ENCODE measurements around the gene CCDC171.

DNA sequence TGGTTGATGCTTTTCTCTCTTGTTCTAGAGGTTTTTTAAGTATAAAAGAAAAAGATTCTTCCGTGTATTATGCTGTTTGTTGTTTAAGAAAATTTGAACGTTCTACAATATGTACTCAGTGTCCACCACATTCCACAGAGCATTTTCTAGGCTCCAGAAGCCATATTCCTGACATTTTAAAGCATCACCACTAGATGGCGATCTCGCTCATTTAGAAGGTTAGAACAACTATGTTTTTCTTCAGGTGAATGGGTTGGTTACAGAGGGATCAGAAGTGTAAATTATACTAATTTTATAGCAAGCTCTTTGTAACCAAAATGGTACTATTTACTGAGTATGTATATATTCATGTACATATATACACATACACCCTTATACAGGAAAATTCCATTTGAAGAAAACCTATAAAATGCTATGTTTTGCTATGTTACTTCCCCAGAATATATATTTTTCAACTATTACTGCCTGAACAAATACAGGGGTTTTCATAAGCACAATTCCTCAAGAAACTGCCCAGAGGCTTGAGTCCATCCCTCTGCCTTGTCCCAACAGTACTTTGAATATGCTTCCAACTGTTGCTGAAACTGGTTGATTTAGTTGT is 284.3 kb downstream of the CCDC171 start:
- peak; percentile 68 for TF ChIP-seq CTCF (IDR thresholded peaks at IDR 0.05)
- no peak for TF ChIP-seq FOXJ3 (CRISPR knock-in tag; IDR thresholded peaks at IDR 0.05; ENCODE audit: borderline replicate concordance)
- TF ChIP-seq, protein P1, sequence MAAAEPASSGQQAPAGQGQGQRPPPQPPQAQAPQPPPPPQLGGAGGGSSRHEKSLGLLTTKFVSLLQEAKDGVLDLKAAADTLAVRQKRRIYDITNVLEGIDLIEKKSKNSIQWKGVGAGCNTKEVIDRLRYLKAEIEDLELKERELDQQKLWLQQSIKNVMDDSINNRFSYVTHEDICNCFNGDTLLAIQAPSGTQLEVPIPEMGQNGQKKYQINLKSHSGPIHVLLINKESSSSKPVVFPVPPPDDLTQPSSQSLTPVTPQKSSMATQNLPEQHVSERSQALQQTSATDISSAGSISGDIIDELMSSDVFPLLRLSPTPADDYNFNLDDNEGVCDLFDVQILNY (CRISPR knock-in tag; IDR thresholded peaks at IDR 0.05): no peak
- TF ChIP-seq, protein P2, sequence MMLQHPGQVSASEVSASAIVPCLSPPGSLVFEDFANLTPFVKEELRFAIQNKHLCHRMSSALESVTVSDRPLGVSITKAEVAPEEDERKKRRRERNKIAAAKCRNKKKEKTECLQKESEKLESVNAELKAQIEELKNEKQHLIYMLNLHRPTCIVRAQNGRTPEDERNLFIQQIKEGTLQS (CRISPR knock-in tag; conservative IDR thresholded peaks at IDR 0.05): no peak
- no peak for TF ChIP-seq USF1 (CRISPR knock-in tag; IDR thresholded peaks at IDR 0.05)
- TF ChIP-seq, protein P3, sequence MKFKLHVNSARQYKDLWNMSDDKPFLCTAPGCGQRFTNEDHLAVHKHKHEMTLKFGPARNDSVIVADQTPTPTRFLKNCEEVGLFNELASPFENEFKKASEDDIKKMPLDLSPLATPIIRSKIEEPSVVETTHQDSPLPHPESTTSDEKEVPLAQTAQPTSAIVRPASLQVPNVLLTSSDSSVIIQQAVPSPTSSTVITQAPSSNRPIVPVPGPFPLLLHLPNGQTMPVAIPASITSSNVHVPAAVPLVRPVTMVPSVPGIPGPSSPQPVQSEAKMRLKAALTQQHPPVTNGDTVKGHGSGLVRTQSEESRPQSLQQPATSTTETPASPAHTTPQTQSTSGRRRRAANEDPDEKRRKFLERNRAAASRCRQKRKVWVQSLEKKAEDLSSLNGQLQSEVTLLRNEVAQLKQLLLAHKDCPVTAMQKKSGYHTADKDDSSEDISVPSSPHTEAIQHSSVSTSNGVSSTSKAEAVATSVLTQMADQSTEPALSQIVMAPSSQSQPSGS (CRISPR knock-in tag; IDR thresholded peaks at IDR 0.05; ENCODE audit: borderline replicate concordance, low read depth): no peak
- TF ChIP-seq ZNF263 (CRISPR knock-in tag; IDR thresholded peaks at IDR 0.05; ENCODE audit: low read depth): no peak
- TF ChIP-seq, protein P4, sequence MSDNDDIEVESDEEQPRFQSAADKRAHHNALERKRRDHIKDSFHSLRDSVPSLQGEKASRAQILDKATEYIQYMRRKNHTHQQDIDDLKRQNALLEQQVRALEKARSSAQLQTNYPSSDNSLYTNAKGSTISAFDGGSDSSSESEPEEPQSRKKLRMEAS (CRISPR knock-in tag; IDR thresholded peaks at IDR 0.05): no peak
- no peak for TF ChIP-seq TP53 (CRISPR knock-in tag; IDR thresholded peaks at IDR 0.05)
- TF ChIP-seq, protein P5, sequence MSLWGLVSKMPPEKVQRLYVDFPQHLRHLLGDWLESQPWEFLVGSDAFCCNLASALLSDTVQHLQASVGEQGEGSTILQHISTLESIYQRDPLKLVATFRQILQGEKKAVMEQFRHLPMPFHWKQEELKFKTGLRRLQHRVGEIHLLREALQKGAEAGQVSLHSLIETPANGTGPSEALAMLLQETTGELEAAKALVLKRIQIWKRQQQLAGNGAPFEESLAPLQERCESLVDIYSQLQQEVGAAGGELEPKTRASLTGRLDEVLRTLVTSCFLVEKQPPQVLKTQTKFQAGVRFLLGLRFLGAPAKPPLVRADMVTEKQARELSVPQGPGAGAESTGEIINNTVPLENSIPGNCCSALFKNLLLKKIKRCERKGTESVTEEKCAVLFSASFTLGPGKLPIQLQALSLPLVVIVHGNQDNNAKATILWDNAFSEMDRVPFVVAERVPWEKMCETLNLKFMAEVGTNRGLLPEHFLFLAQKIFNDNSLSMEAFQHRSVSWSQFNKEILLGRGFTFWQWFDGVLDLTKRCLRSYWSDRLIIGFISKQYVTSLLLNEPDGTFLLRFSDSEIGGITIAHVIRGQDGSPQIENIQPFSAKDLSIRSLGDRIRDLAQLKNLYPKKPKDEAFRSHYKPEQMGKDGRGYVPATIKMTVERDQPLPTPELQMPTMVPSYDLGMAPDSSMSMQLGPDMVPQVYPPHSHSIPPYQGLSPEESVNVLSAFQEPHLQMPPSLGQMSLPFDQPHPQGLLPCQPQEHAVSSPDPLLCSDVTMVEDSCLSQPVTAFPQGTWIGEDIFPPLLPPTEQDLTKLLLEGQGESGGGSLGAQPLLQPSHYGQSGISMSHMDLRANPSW (CRISPR knock-in tag; conservative IDR thresholded peaks at IDR 0.05; ENCODE audit: low read depth): no peak
- TF ChIP-seq ZNF317 (CRISPR knock-in tag; IDR thresholded peaks at IDR 0.05; ENCODE audit: borderline replicate concordance, low read depth): no peak
- TF ChIP-seq JUN (CRISPR knock-in tag; IDR thresholded peaks at IDR 0.05): no peak
- TF ChIP-seq, protein P6, sequence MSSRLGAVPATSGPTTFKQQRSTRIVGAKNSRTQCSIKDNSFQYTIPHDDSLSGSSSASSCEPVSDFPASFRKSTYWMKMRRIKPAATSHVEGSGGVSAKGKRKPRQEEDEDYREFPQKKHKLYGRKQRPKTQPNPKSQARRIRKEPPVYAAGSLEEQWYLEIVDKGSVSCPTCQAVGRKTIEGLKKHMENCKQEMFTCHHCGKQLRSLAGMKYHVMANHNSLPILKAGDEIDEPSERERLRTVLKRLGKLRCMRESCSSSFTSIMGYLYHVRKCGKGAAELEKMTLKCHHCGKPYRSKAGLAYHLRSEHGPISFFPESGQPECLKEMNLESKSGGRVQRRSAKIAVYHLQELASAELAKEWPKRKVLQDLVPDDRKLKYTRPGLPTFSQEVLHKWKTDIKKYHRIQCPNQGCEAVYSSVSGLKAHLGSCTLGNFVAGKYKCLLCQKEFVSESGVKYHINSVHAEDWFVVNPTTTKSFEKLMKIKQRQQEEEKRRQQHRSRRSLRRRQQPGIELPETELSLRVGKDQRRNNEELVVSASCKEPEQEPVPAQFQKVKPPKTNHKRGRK (CRISPR knock-in tag; IDR thresholded peaks at IDR 0.05; ENCODE audit: borderline replicate concordance): no peak
